PC-9 (cell line): ENCODE data around the gene GLIPR2. TPM values are rescaled to one million over a fixed set of nuclear protein-coding genes. Genes with fewer than 3 reads are reported as not detected.

ENCODE experiments used
- BruUV-seq: library from RNA; stranded (reverse); fragments of 400-500 nt; replicated peaks from 2 replicates; lab custom pipeline; 2021; lab: Mats Ljungman, UMichigan
- CTCF ChIA-PET: fragments of 300-600 bp; sonication (Branson Sonifier 250); formaldehyde crosslinking; loops from one replicate; lab custom pipeline; 2022; ENCODE audit warnings: antibody characterized with exemption; lab: Charles Lee
- POLR2A ChIA-PET: fragments of 300-600 bp; sonication (Branson Sonifier 250); formaldehyde crosslinking; loops from one replicate; lab custom pipeline; 2022; ENCODE audit warnings: antibody characterized with exemption; ENCODE audit not compliant: unreplicated experiment; lab: Charles Lee
- DNase-seq, 2 experiments: peaks; one replicate each; pipeline versions ENCODE4 v3.0.0 to v3.0.0-alpha.2; 2015 to 2022; ENCODE audit warnings: mixed read lengths in 1 of 2
- H2AFZ ChIP-seq: fragments of 200-600 bp; sonication (generic); 2 replicates; pipeline ENCODE4 v1.8.1; 2017; ENCODE audit warnings: antibody characterized with exemption
- H3F3A ChIP-seq: fragments of 200-600 bp; sonication (generic); 2 replicates; pipeline ENCODE4 v1.8.1; 2017; ENCODE audit warnings: antibody characterized with exemption, mild to moderate bottlenecking, low read depth; ENCODE audit not compliant: insufficient read depth
- H3K27ac ChIP-seq: fragments of 200-600 bp; sonication (generic); 2 replicates; pipeline ENCODE4 v1.6.1; 2016; ENCODE audit warnings: mixed run types
- H3K27me3 ChIP-seq: fragments of 200-600 bp; sonication (generic); 2 replicates; pipeline ENCODE4 v1.6.1; 2016; ENCODE audit warnings: low read depth, mixed run types; ENCODE audit not compliant: insufficient read depth
- H3K36me3 ChIP-seq: fragments of 200-600 bp; sonication (generic); 2 replicates; pipeline ENCODE4 v1.6.1; 2016; ENCODE audit warnings: low read depth, mixed run types
- H3K4me1 ChIP-seq: fragments of 200-600 bp; sonication (generic); replicated peaks from 2 replicates; pipeline ENCODE4 v1.6.1; 2016; ENCODE audit warnings: mixed run types; ENCODE audit not compliant: insufficient read depth
- H3K4me2 ChIP-seq: fragments of 200-600 bp; sonication (generic); 2 replicates; pipeline ENCODE4 v1.6.1; 2017; ENCODE audit warnings: mixed run types
- H3K4me3 ChIP-seq: fragments of 200-600 bp; sonication (generic); 2 replicates; pipeline ENCODE4 v1.6.1; 2016; ENCODE audit warnings: mixed run types
- H3K79me2 ChIP-seq: fragments of 200-600 bp; sonication (generic); 2 replicates; pipeline ENCODE4 v1.6.1; 2017; ENCODE audit warnings: low read depth, mixed run types
- H3K9me2 ChIP-seq: fragments of 200-600 bp; sonication (generic); 2 replicates; pipeline ENCODE4 v1.8.1; 2017; ENCODE audit warnings: mild to moderate bottlenecking; ENCODE audit not compliant: insufficient read depth
- H3K9me3 ChIP-seq: fragments of 200-600 bp; sonication (generic); 2 replicates; pipeline ENCODE4 v1.8.1; 2016; ENCODE audit warnings: low read depth; ENCODE audit not compliant: insufficient read depth
- H4K20me1 ChIP-seq: fragments of 200-600 bp; sonication (generic); 2 replicates; pipeline ENCODE4 v1.8.1; 2017; ENCODE audit not compliant: insufficient read depth
- EZH2 ChIP-seq: fragments of 200-600 bp; sonication (generic); IDR thresholded peaks from 2 replicates; pipeline ENCODE4 v1.8.0; 2017; ENCODE audit warnings: antibody characterized with exemption, low read depth
- intact Hi-C: fragments of 100-400 bp; cut with micrococcal nuclease; formaldehyde crosslinking; loops from one replicate; pipeline ENCODE4 v1.10.0; 2022; ENCODE audit not compliant: unreplicated experiment
- total RNA-seq: library from RNA; stranded (reverse); gene quantifications from 2 replicates; pipeline ENCODE4 v1.2.3, GENCODE V29; 2021
- TF ChIP-seq, protein P1 (sequence below): fragments of 200-600 bp; sonication (generic); conservative IDR thresholded peaks from 2 replicates; pipeline ENCODE4 v1.6.1; 2017; ENCODE audit warnings: mixed run types, antibody characterized with exemption, mild to moderate bottlenecking, moderate library complexity

The GLIPR2 gene
- total RNA-seq, 1 experiment from 2014 or later, result 3.9 TPM

DNA sequence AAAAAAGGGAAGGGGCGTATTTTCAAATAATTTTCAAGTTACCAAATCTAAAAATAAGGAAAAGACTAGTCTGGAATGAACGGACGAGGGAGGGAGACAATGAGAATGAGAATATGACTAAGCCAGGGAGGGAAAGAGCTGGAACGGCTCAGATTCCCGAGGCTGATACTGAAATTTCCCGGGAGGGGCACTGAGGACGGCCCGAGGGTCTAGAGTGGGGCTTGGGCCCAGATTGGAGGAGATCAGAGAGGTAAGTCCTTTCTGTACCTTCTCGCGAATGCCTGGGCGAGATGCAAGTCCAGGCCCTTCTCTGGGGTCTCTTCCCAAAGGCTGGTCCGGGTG, 29.3 kb downstream of the GLIPR2 start:
- no peaks in the 10 kb centered on the region for H3K27me3 ChIP-seq
- ChIA-PET POLR2A (no interaction called here), CTCF (interaction anchor here (0.6 to 0.7 kb wide), 2 partner anchors 10 to 212 kb away, joined by 3 to 6 read pairs; no protein-coding TSS in a partner anchor)
- no peaks in the 10 kb centered on the region for H3K79me2 ChIP-seq
- H3K9me2 ChIP-seq, result no peaks in the 10 kb centered on the region
- no peaks in the 10 kb centered on the region for H4K20me1 ChIP-seq
- 0 out of 2 replicates have a peak, but pooled peaks cover 5% of the 10 kb centered on the region for H3K4me1 ChIP-seq
- H3F3A ChIP-seq, result no peaks in the 10 kb centered on the region
- H3K4me2 ChIP-seq, result no peak overlapping the region
- H2AFZ ChIP-seq, result no peak overlapping the region
- intact Hi-C loops, result loop anchor here (1.0 to 5.0 kb wide), 2 partner anchors 63 to 143 kb away; no protein-coding TSS in a partner anchor
- no peak overlapping the region for H3K27ac ChIP-seq
- H3K9me3 ChIP-seq, result no peaks in the 10 kb centered on the region
- no peak for DNase-seq
- H3K4me3 ChIP-seq, result no peak overlapping the region
- no TSS peak for BruUV-seq
- no peak for TF ChIP-seq EZH2
- TF ChIP-seq, protein P1, sequence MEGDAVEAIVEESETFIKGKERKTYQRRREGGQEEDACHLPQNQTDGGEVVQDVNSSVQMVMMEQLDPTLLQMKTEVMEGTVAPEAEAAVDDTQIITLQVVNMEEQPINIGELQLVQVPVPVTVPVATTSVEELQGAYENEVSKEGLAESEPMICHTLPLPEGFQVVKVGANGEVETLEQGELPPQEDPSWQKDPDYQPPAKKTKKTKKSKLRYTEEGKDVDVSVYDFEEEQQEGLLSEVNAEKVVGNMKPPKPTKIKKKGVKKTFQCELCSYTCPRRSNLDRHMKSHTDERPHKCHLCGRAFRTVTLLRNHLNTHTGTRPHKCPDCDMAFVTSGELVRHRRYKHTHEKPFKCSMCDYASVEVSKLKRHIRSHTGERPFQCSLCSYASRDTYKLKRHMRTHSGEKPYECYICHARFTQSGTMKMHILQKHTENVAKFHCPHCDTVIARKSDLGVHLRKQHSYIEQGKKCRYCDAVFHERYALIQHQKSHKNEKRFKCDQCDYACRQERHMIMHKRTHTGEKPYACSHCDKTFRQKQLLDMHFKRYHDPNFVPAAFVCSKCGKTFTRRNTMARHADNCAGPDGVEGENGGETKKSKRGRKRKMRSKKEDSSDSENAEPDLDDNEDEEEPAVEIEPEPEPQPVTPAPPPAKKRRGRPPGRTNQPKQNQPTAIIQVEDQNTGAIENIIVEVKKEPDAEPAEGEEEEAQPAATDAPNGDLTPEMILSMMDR, result no peak
- no peaks in the 10 kb centered on the region for H3K36me3 ChIP-seq

DNA sequence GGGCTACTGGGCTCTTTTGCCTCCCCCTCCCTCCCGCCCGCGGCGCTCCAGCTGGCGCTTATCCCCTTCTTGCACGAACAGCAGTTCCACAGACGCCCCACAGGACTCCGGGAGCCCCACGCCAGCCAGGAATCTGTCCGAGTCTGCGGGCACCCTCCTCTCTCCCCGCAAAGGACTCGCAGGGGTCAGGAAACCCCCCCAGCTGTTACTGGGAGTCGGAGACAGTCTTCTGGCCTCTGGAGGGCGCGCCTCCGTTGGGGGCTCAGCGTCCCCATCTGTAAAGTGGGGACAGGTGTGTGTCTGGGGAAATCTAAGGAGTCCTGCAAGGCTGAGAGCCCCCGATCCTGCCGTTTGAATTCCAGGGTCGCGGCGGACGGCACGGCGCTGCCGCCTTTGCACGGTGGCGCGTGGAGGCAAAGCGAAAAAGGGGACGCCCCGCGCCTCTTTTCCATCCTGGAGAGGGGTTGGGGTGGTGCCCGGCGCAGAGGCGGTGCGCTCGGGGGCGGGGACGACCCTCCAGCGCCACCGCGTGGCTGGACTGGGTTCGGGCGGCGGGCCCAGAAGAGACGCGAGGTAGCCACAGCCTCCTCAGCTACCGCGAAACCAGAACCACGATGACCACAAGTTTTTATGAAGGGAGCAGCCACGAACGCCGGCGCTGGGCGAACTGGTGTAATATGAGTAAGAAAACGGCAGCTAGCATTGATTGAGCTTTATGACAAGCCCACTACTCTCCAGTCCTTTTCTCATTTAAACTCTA, 29.8 kb downstream of the GLIPR2 start:
- Histone ChIP-seq H3K27me3 (no peaks in the 10 kb centered on the region), H2AFZ (no peak overlapping the region), H3K9me2 (no peaks in the 10 kb centered on the region), H3K36me3 (no peaks in the 10 kb centered on the region), H3F3A (no peaks in the 10 kb centered on the region), H3K4me3 (peak overlapping the region; percentile 37; the same call in 1 of the 2 replicates), H3K79me2 (no peaks in the 10 kb centered on the region), H3K4me2 (peak overlapping the region; percentile 65), H4K20me1 (no peaks in the 10 kb centered on the region), H3K9me3 (no peaks in the 10 kb centered on the region), H3K4me1 (0 out of 2 replicates have a peak, but pooled peaks cover 2% of the 10 kb centered on the region), H3K27ac (no peak overlapping the region)
- TF ChIP-seq, protein P1, result peak; percentile 79
- no peak for TF ChIP-seq EZH2
- BruUV-seq, result no TSS peak
- ChIA-PET CTCF (interaction anchor here (0.6 to 1.0 kb wide), 4 partner anchors 10 to 213 kb away, joined by 3 to 13 read pairs (median 5); no protein-coding TSS in a partner anchor), POLR2A (no interaction called here)
- peak; percentile 69 to 81 for DNase-seq
- intact Hi-C loops, result loop anchor here (1.0 to 5.0 kb wide), 2 partner anchors 64 to 144 kb away; no protein-coding TSS in a partner anchor

DNA sequence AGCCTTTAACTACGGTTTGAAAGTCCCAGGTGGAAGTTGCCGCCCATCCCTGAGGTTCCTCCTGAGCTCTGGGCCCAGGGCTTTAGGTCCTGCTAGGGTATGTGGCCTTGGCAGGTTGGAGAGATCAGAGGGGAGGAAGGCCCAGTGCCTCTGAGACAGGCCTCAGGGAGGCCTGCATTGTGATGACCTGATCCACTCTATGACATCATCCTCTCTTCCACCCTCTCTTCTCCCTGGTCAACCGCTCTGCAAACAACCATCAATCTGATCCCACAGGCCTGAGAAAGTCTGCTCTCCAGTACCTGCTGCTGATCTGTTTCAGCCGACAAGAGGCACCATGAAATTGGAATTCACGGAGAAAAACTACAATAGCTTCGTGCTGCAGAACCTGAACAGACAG, 32.6 kb downstream of the GLIPR2 start, which contains the start of gene CCIN:
Gene CCIN, plus strand, starts transcription at position 223 of the 400 bp plus-strand sequence. Its CDS starts 115 bp downstream, at position 338.
- H3K4me1 ChIP-seq, result no peaks in the 10 kb centered on the region
- H3K9me3 ChIP-seq, result no peaks in the 10 kb centered on the region
- H3F3A ChIP-seq, result no peaks in the 10 kb centered on the region
- TF ChIP-seq EZH2, result no peak
- TF ChIP-seq, protein P1, result no peak
- H3K27ac ChIP-seq, result no peak within 1 kb of the TSS
- intact Hi-C loops, result loop anchor here (5.0 kb wide), 1 partner anchor 147 kb away; no protein-coding TSS in a partner anchor
- H3K9me2 ChIP-seq, result no peaks in the 10 kb centered on the region
- BruUV-seq, result no TSS peak
- H3K4me2 ChIP-seq, result no peak within 1 kb of the TSS
- H3K4me3 ChIP-seq, result no peak within 1 kb of the TSS
- H3K79me2 ChIP-seq, result no peaks in the 10 kb centered on the region
- no peaks in the 10 kb centered on the region for H4K20me1 ChIP-seq
- ChIA-PET CTCF (no interaction called here), POLR2A (interaction anchor here (0.6 kb wide), 1 partner anchor 216 kb away, joined by 3 read pairs; no protein-coding TSS in a partner anchor)
- H3K27me3 ChIP-seq, result no peaks in the 10 kb centered on the region
- H2AFZ ChIP-seq, result no peak within 1 kb of the TSS
- H3K36me3 ChIP-seq, result no peaks in the 10 kb centered on the region
- DNase-seq, result no peak
